Superior temporal gyrus (tissue), 1 donor: Measurements from ENCODE around the gene SH3GL1.
"Not testable (repeated sequence)": the region's sequence is repeated elsewhere in the genome, so short reads cannot be mapped to it uniquely, and the experiment has no call there.

ENCODE experiments used
- DNase-seq: peaks from one replicate; pipeline ENCODE4 v3.0.0-alpha.2; 2016; ENCODE audit errors: extremely low spot score

Gene SH3GL1

DNA sequence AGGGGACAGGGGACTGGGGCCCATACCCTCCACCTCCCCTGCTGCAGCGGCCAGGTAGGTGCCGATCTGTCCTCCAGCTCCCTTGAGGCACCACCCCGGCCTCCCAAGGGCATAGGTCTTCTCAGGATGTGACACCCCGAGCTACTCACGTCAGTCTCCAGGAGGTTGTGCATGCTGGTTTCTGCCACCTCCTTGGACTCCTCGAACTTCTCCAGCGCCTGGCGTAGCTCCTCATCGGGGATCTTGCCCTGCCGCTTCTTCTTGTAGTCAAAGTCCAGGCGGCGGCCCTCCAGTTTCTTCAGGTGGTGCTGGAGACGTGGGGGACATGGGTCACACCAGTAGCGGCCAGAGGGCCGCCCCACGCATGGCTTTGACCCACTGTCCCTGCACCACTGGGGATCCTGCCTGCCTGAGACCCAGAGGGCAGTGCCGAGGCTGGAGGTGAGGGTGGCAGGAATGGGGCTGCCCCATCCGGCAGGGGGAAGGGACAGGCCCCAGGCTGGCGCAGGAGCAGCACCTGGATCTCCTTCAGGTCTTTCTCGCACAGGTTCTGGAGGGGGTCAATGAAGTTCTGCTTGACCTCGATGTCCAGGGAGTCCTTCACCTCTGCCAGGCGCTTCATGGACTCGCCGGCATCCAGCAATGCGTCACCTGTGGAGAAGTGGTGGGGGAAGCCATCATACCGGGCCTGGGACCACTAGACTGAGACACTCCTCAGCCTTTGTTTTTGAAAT, 36.6 kb downstream of the SH3GL1 start:
- DNase-seq: no peak

DNA sequence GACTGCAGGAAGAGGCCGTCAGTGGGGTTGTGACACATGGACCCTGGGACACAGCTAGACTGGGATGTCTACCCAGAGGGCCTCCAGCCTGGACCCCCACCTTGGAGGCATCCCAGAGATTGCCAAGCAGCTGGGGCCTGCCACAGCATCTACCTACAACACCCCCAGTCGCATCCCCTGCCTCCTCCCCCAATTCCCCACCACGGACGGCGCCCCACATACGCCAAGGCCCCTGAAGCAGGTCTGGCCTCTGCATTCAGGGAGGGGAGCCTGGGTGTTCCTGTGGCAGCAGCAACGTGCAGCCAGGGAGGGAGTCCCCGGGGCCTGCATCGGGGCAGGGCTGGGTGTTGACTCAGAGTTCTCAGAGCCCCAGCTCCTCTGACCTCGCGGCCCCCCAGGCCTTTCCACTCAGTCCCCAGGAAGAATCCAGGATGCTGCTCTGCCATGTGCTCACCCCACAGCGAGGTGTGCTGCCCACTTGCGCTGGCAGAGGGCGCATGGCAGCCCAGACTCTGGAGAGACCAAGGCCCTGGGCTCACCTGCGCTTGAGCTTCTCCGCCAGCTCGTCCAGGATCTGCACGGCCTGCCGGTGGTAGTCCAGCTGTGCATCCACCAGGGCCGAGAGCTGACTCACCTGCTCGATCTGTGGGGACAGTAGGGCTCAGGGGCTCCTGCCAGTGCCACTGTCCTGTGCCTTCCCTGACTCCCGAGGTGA, 37.4 kb downstream of the SH3GL1 start:
- no peak for DNase-seq

- no peak for DNase-seq
Observed at GRCh38 chr19:4362101-4362828, 38.1 kb downstream of the SH3GL1 start.

DNA sequence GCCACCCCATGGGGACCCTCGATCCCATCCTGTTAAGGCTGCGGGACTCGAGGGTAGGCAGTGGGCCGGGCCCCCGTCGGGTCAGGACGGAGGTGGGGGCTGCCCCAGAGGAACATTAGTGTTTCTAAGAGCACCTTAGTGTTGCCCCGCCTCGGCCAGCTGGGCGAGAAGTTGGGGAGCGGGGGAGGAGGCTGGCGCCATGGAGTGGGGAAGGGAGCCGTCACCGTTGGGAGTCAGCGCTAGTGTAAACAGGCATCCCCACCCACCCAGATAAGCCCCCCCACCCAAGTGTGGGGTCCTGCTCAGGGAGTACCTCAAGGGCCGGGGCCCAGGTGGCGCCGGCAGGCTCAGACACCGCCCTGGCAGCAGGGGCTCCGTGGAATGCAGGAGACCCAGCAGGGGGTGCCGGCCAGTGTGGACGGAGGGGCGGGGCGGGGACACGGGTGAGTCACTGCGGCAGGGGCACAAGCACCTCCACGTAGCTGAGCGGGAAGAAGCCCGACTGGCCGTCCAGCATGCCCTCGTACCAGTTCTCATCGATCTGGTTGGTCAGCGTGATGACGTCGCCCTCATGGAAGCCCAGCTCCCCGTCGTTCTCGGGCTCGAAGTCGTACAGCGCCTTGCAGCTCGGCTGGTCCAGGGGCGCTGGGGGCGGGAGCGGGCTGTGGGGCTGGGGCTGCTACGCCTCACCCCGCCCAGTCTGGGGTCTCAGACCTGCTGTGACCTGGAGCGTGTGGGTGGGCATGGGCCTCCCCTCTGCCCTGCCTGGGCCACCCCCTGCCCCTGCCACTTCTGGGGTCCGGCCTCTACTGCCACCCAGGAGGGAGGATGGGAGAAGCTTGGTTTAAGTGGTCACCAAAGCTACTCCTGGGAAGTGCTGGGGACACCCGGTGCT, 38.9 kb downstream of the SH3GL1 start:
- DNase-seq: no peak

DNA sequence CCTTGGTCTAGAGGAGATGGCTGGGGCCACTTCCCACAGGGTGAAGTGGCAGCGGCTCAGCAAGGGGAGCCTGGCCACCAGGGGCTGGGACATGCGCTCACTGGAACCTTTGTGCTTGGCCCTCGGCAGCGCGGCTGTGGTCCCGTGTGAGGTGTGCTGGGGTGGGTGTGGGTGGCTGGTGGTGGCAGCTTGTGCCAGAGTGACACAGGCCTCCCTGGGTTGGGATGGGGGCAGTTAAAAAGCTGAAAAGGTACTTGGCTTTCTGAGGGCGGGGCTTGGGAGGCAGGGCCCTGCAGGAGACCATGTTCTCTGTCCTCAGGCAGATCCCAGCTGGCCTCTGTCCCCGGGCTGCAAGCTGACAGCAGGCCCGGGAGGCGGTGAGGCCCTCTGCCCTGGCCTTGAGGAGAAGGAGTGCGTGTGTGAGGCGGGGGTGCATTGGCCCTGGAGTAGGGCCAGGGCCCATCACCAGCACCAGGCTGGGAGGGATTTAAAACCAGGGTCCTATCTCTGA, 39.7 kb downstream of the SH3GL1 start:
- no peak for DNase-seq

DNA sequence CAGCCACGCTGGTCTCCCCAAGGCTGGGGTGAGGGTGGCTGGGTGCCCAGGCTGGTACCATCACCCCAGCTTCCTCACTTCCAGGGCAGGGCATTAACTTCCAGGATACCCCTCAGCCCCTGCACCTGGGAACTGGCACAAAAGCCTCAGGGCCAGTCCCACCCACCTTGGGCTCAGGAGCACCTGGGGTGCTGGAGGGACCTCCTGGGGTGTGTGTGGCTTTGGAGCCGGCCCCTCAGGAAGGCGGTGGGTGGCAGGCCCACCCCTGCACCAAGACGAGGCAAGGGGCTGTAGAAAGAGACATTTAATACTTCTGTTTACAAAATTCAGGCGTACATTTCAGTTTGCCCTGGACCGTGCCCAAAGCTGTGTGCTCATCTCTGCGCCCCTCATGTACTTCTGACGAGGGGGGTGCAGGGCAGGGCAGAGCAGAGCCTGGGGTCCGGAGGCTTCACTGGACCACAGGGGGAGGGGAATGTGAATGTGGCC, 40.2 kb downstream of the SH3GL1 start:
- DNase-seq: no peak

- no peak for DNase-seq
Observed at GRCh38 chr19:4359627-4360000, 40.7 kb downstream of the SH3GL1 start.

GRCh38 chr19:4358709-4359626, 41.4 kb downstream of the SH3GL1 start:
- no peak for DNase-seq

- DNase-seq: no peak
Observed at GRCh38 chr19:4357921-4358326, 42.4 kb downstream of the SH3GL1 start.

DNA sequence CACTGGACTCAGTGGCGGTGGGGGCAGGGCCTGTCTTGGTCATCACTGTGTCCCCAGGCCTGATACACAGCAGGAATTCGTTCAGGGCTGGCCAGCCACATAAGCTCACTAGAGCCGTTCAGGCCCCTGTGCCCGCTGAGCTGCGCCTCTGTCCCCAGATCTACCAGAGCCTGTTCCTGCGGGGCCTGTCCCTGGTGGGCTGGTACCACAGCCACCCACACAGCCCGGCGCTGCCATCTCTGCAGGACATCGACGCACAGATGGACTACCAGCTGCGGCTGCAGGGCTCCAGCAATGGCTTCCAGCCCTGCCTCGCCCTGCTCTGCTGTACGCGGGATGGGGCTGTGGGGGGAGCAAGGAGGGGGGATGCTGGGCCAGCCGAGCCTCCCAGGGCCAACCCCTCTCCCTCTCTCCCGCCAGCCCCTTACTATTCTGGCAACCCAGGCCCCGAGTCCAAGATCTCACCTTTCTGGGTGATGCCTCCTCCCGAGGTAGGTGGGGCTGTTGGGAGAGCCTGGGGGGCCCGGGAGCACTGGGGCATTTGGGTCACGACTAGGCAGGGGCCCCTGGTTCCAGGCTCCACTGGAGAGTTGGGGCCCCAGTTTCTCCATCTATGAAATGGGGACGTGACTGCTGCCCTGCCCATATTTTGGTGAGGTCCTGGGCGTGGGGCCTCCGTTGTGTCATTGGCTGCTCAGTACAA, 43.1 kb downstream of the SH3GL1 start:
- no peak for DNase-seq

DNA sequence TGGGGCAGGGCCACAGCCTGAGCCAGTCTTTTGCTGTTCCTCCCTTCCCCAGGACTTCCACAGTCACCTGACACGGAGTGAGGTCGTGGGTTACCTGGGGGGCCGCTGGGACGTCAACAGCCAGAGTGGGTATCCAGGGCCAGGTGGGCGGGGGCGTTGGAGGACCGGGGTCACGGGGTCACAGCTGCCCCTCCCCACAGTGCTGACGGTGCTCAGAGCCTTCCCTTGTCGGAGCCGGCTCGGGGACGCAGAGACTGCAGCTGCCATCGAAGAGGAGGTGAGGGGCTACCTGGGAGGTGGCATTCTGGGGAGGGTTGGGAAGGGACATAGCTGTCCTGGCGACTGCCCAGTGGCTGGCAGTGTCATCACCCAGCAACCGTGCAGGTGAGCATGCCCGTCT, 45.5 kb downstream of the SH3GL1 start:
- DNase-seq: no peak

DNA sequence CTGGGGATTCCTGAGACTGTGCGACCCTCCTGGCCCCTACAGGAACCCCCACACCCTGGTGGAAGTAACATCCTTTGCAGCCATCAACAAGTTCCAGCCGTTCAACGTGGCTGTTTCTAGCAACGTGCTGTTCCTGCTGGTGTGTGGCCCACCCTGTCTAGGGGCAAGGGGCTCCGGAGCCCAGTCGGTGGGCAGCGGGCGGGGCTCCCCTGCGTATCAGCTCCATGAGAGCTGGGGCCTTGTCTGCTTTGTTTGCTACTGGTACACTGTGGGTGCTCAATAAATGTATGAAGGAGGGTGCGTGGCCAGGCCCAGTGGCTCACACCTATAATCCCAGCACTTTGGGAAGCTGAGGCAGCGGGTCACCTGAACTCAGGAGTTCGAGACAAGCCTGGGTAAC, 46.1 kb downstream of the SH3GL1 start:
- no peak for DNase-seq

GRCh38 chr19:4352701-4353121, 47.6 kb downstream of the SH3GL1 start:
- peak; percentile 51 for DNase-seq

GRCh38 chr19:4350726-4351125, 49.6 kb downstream of the SH3GL1 start:
- DNase-seq: no peak

- DNase-seq: no peak
Observed at GRCh38 chr19:4350111-4350510, 50.2 kb downstream of the SH3GL1 start.

DNA sequence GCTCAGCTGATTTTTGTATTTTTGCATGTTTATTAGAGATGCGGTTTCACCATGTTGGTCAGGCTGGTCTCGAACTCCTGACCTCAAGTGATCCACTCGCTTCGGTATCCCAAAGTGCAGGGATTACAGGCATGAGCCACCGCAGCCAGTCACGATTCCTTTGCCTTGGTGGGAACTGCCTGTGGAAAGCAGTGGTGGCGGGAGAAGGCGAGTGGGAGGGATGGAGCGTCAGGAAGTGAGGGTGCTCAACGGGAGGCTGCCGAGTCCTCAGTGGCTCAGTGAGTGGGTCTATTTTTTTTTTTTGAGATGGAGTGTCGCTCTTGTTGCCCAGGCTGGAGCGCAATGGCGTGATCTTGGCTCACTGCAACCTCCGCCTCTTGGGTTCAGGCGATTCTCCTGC, 51.1 kb downstream of the SH3GL1 start:
- DNase-seq: not testable (repeated sequence)

GRCh38 chr19:4347521-4347920, 52.8 kb downstream of the SH3GL1 start:
- DNase-seq: no peak

DNA sequence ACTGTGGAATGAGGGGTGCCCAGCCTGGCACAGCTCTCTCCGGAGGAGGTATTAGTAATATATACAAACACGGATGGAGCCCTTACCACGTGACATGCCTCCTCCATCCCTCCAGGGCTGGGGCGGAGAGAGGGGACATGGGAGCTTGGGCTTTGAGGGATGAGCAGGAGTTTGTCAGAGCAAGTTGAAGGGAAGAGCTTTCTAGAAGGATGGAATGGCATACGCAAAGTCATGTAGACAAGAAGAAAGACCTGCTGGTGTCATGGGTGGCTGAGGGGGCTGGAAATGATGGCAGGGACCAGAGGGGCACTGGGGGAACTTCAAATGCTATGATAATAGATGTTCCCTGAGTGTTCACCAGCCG, 54.3 kb downstream of the SH3GL1 start:
- DNase-seq: no peak

DNA sequence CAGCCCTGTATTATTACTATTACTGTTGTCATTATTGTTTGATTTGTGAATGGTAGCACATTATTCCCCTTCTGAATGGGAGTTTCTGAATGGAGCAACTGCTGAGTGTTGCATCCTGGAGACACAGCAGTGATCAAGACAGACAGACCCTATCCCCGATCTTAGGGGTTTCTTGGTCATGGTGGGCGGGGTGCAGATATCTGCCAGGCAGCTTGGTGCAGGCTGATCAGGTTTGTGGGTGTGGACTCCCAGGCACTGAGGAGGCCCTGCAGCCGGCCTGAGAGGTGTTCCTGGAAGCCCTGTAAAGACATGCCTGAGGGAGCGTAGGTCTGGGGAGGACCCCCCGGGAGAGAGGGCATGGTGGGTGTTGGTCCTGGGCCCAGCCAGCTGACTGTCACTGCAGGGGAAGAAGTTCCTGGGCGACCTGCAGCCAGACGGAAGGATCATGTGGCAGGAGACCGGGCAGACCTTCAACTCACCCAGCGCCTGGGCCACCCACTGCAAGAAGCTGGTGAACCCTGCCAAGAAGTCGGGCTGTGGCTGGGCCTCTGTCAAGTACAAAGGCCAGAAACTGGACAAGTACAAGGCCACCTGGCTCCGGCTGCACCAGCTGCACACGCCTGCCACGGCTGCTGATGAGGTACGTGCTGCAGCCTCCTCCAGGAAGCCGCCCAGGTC, 54.9 kb downstream of the SH3GL1 start:
- DNase-seq: no peak
